ENCODE results near the gene DEFB131B. TPM values are rescaled to one million over a fixed set of nuclear protein-coding genes. Genes with fewer than 3 reads are reported as not detected.
"Not testable (repeated sequence)": the region's sequence is repeated elsewhere in the genome, so short reads cannot be mapped to it uniquely, and the experiment has no call there.

DEFB131B gene, protein sequence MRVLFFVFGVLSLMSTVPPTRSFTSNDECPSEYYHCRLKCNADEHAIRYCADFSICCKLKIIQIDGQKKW
- total RNA-seq (not detected), polyA plus RNA-seq (ENCODE audit: insufficient read depth, low read depth, low replicate concordance) (not detected)
- long read RNA-seq, donor 1 = 0 reads
- long read RNA-seq, donor 2 = 0 reads
- long read RNA-seq, donor 3 = 0 reads
- long read RNA-seq, donor 4 = 0 reads
- long read RNA-seq, donor 5 = 0 reads
- long read RNA-seq, donor 6 = 0 reads
- long read RNA-seq, donor 7 = 0 reads
- long read RNA-seq, donor 8 = 0 reads
- long read RNA-seq, donor 9 = 0 reads
- long read RNA-seq, donor 10 = 0 reads

DNA sequence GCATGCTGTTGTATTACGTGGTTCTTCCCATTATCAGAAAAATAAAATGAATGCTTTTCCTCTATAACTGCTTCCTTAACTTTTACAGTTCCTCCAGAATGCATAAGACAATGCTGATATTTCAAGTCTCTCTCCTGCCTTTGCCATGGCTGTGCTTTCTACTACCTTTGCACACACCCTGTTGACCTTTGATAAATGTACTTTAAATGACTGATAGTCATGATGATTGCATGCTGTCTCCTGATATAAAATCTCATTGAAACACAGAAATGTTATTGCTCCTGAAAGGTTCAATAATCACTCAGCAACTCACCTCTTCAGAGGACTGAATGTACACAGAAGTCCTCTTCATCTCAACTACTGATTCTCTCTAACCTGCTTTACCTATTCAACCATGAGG is at the start of gene DEFB131B:
Gene DEFB131B (plus strand): TSS at position 395 of the 400 bp plus-strand sequence. CDS start 0 bp downstream, at position 395.
- H3K4me1 ChIP-seq (ENCODE audit: control insufficient read depth in 2 of 3, insufficient read depth in 2 of 3, low read depth in 1 of 3, low read length in 3 of 3); FAIRE-seq; DNase-seq; intact Hi-C loops (cut with DNase I); H3K27ac ChIP-seq (ENCODE audit: low read depth in 2 of 2, low read length in 2 of 2); H3K27me3 ChIP-seq (ENCODE audit: control insufficient read depth, insufficient read depth, low read length); H3K9me3 ChIP-seq (ENCODE audit: control insufficient read depth in 2 of 3, insufficient read depth in 1 of 3, low read length in 3 of 3); H3K4me3 ChIP-seq (ENCODE audit: low read length in 3 of 3); H3K9ac ChIP-seq (ENCODE audit: low read length in 3 of 3); H3K36me3 ChIP-seq (ENCODE audit: control insufficient read depth in 2 of 3, insufficient read depth in 3 of 3, low read length in 3 of 3): not testable (repeated sequence)

GRCh38 chr11:71829247-71829646 is 49.0 kb upstream of the DEFB131B start:
- H3K4me1 ChIP-seq (ENCODE audit: control insufficient read depth in 2 of 3, insufficient read depth in 2 of 3, low read depth in 1 of 3, low read length in 3 of 3); H3K4me3 ChIP-seq (ENCODE audit: low read length in 3 of 3); H3K9ac ChIP-seq (ENCODE audit: low read length in 3 of 3); H3K9me3 ChIP-seq (ENCODE audit: control insufficient read depth in 2 of 3, insufficient read depth in 1 of 3, low read length in 3 of 3); DNase-seq; H3K27me3 ChIP-seq (ENCODE audit: control insufficient read depth, insufficient read depth, low read length); intact Hi-C loops (cut with DNase I); H3K27ac ChIP-seq (ENCODE audit: low read depth in 2 of 2, low read length in 2 of 2); H3K36me3 ChIP-seq (ENCODE audit: control insufficient read depth in 2 of 3, insufficient read depth in 3 of 3, low read length in 3 of 3); FAIRE-seq: not testable (repeated sequence)

DNA sequence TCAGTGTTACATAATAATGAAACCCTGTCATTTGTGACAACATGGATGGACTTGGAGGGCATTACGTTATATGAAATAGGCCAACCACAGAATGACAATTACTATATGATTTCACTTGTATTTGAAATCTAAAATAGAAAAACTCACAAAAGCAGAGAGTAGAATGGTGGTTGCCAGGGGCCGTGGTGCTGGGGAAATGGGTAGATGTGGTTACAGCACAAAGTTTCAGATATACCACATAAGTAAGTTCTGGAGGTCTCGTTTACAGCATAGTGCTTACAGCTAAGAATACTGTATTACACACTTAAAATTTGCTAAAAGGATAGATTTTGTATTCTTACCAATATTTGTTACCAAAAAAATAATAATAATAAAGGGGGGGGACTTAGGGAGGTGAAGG is 48.6 kb upstream of the DEFB131B start:
- H3K9ac ChIP-seq (ENCODE audit: low read length in 3 of 3); DNase-seq; H3K4me1 ChIP-seq (ENCODE audit: control insufficient read depth in 2 of 3, insufficient read depth in 2 of 3, low read depth in 1 of 3, low read length in 3 of 3); intact Hi-C loops (cut with DNase I); H3K36me3 ChIP-seq (ENCODE audit: control insufficient read depth in 2 of 3, insufficient read depth in 3 of 3, low read length in 3 of 3); H3K27ac ChIP-seq (ENCODE audit: low read depth in 2 of 2, low read length in 2 of 2); H3K9me3 ChIP-seq (ENCODE audit: control insufficient read depth in 2 of 3, insufficient read depth in 1 of 3, low read length in 3 of 3); FAIRE-seq; H3K27me3 ChIP-seq (ENCODE audit: control insufficient read depth, insufficient read depth, low read length); H3K4me3 ChIP-seq (ENCODE audit: low read length in 3 of 3): not testable (repeated sequence)

DNA sequence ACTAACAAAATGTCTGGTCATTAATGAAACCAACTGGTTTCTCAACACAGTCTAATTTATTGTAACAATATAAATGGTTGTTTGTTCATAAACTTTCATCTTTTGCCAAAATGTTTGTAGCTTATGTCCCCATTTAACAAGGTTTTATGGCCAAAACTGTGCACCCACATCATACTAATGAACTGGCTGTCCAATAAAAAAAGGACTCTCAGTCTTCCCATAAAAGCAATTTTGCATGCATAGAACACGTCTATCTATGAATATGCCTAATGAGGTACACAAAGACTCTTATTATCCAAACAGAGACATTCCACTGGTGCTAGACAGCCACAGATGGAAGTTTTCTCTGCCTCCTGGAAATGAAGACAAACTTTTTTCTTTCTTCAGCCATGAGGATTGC is 45.4 kb upstream of the DEFB131B start, which contains the start of gene DEFB108B:
Gene DEFB108B (plus strand): TSS at position 390 of the 400 bp plus-strand sequence. CDS start 0 bp downstream, at position 390.
- H3K9me3 ChIP-seq (ENCODE audit: control insufficient read depth in 2 of 3, insufficient read depth in 1 of 3, low read length in 3 of 3); H3K4me3 ChIP-seq (ENCODE audit: low read length in 3 of 3); H3K4me1 ChIP-seq (ENCODE audit: control insufficient read depth in 2 of 3, insufficient read depth in 2 of 3, low read depth in 1 of 3, low read length in 3 of 3); H3K9ac ChIP-seq (ENCODE audit: low read length in 3 of 3); intact Hi-C loops (cut with DNase I); H3K27me3 ChIP-seq (ENCODE audit: control insufficient read depth, insufficient read depth, low read length); H3K27ac ChIP-seq (ENCODE audit: low read depth in 2 of 2, low read length in 2 of 2); FAIRE-seq; H3K36me3 ChIP-seq (ENCODE audit: control insufficient read depth in 2 of 3, insufficient read depth in 3 of 3, low read length in 3 of 3): not testable (repeated sequence)
- peak in 1 of 5 donors; percentile 29 for DNase-seq

DNA sequence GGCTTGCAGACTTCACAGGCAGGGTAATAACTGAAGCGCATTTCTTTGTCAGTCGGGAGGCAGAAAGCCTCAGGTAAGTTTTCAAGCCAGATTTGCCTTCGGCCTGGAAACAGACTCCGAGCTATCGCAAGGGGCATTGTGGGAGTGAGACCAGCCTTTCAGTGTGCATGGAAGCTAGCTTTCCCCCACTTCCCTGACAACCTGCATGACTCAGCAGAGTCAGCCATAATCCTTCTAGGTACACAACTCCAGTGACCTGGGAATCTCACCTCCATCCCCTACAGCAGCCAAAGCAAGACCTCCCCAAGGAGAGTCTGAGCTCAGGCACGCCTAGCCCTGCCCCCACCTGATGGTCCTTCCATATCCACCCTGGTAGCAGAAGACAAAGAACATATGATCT is 35.5 kb upstream of the DEFB131B start:
- H3K4me3 ChIP-seq (ENCODE audit: low read length in 3 of 3); H3K9ac ChIP-seq (ENCODE audit: low read length in 3 of 3); FAIRE-seq; H3K27ac ChIP-seq (ENCODE audit: low read depth in 2 of 2, low read length in 2 of 2); H3K4me1 ChIP-seq (ENCODE audit: control insufficient read depth in 2 of 3, insufficient read depth in 2 of 3, low read depth in 1 of 3, low read length in 3 of 3); intact Hi-C loops (cut with DNase I); H3K27me3 ChIP-seq (ENCODE audit: control insufficient read depth, insufficient read depth, low read length); H3K36me3 ChIP-seq (ENCODE audit: control insufficient read depth in 2 of 3, insufficient read depth in 3 of 3, low read length in 3 of 3); DNase-seq; H3K9me3 ChIP-seq (ENCODE audit: control insufficient read depth in 2 of 3, insufficient read depth in 1 of 3, low read length in 3 of 3): not testable (repeated sequence)

DNA sequence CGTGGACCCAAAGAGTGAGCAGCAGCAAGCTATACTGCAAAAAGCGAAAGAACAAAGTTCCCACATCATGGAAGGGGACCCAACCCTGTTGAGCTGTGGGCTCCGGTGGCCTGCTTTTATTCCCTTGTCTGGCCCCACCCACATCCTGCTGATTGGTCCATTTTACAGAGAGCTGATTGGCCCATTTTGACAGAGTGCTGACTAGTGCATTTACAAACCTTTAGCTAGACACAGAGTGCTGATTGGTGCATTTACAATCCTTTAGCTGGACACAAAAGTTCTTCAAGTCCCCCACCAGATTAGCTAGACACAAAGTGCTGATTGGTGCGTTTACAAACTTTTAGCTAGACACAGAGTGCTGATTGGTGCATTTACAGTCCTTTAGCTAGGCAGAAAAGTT is 34.9 kb upstream of the DEFB131B start:
- H3K9me3 ChIP-seq (ENCODE audit: control insufficient read depth in 2 of 3, insufficient read depth in 1 of 3, low read length in 3 of 3); H3K4me3 ChIP-seq (ENCODE audit: low read length in 3 of 3); H3K36me3 ChIP-seq (ENCODE audit: control insufficient read depth in 2 of 3, insufficient read depth in 3 of 3, low read length in 3 of 3); FAIRE-seq; intact Hi-C loops (cut with DNase I); DNase-seq; H3K27me3 ChIP-seq (ENCODE audit: control insufficient read depth, insufficient read depth, low read length); H3K4me1 ChIP-seq (ENCODE audit: control insufficient read depth in 2 of 3, insufficient read depth in 2 of 3, low read depth in 1 of 3, low read length in 3 of 3); H3K9ac ChIP-seq (ENCODE audit: low read length in 3 of 3); H3K27ac ChIP-seq (ENCODE audit: low read depth in 2 of 2, low read length in 2 of 2): not testable (repeated sequence)
